MM.1S (cell line): Measurements from ENCODE around the gene DDAH1.

ENCODE experiments used
- DNase-seq: peaks from one replicate; pipeline ENCODE4 v3.0.0-alpha.2; 2015
- H2AFZ ChIP-seq: fragments of 300-600 bp; sonication (generic); 2 replicates; pipeline ENCODE4 v1.6.0; 2016; ENCODE audit warnings: antibody characterized with exemption, low read length
- H3F3A ChIP-seq: fragments of 300-600 bp; sonication (generic); 2 replicates; pipeline ENCODE4 v1.6.1; 2016; ENCODE audit warnings: mild to moderate bottlenecking, antibody characterized with exemption, low read length, moderate library complexity, mixed read lengths; ENCODE audit not compliant: insufficient read depth
- H3K27ac ChIP-seq: fragments of 300-600 bp; sonication (generic); 2 replicates; pipeline ENCODE4 v1.5.1; 2016; ENCODE audit warnings: mild to moderate bottlenecking, low read length
- H3K27me3 ChIP-seq: fragments of 300-600 bp; sonication (generic); replicated peaks from 2 replicates; pipeline ENCODE4 v1.6.0; 2016; ENCODE audit warnings: low read length; ENCODE audit not compliant: insufficient read depth
- H3K36me3 ChIP-seq: fragments of 300-600 bp; sonication (generic); replicated peaks from 2 replicates; pipeline ENCODE4 v1.6.1; 2016; ENCODE audit warnings: mild to moderate bottlenecking, low read length, mixed read lengths; ENCODE audit not compliant: insufficient read depth
- H3K4me1 ChIP-seq: fragments of 300-600 bp; sonication (generic); 2 replicates; pipeline ENCODE4 v1.6.1; 2016; ENCODE audit warnings: low read length, mixed read lengths
- H3K4me2 ChIP-seq: fragments of 300-600 bp; sonication (generic); 2 replicates; pipeline ENCODE4 v1.6.0; 2016; ENCODE audit warnings: low read depth, low read length
- H3K4me3 ChIP-seq: fragments of 300-600 bp; sonication (generic); 2 replicates; pipeline ENCODE4 v1.5.1; 2016; ENCODE audit warnings: low read length, mixed read lengths
- H3K79me2 ChIP-seq: fragments of 300-600 bp; sonication (generic); 2 replicates; pipeline ENCODE4 v1.6.1; 2016; ENCODE audit warnings: mixed run types, low read length, mixed read lengths
- H3K9ac ChIP-seq: fragments of 300-600 bp; sonication (generic); 2 replicates; pipeline ENCODE4 v1.6.1; 2016; ENCODE audit warnings: low read length, mixed read lengths
- H3K9me2 ChIP-seq: fragments of 300-600 bp; sonication (generic); replicated peaks from 2 replicates; pipeline ENCODE4 v1.6.1; 2016; ENCODE audit warnings: mild to moderate bottlenecking, low read length, mixed read lengths; ENCODE audit not compliant: insufficient read depth
- H3K9me3 ChIP-seq: fragments of 300-600 bp; sonication (generic); replicated peaks from 2 replicates; pipeline ENCODE4 v1.6.1; 2016; ENCODE audit warnings: mild to moderate bottlenecking, low read length, mixed read lengths; ENCODE audit not compliant: insufficient read depth
- H4K20me1 ChIP-seq: fragments of 300-600 bp; sonication (generic); 2 replicates; pipeline ENCODE4 v1.6.1; 2016; ENCODE audit warnings: mild to moderate bottlenecking, low read length, moderate library complexity, mixed read lengths; ENCODE audit not compliant: insufficient read depth
- CTCF ChIP-seq: fragments of 300-600 bp; sonication (generic); IDR thresholded peaks from 2 replicates; pipeline ENCODE4 v1.5.1; 2016; ENCODE audit warnings: antibody characterized with exemption, low read length, mixed read lengths
- EZH2 ChIP-seq: fragments of 300-600 bp; sonication (generic); optimal IDR thresholded peaks from 2 replicates; pipeline ENCODE3; 2017; ENCODE audit warnings: low read depth, mild to moderate bottlenecking, antibody characterized with exemption, low read length, mixed read lengths
- EZH2phosphoT487 ChIP-seq: fragments of 300-600 bp; sonication (generic); IDR thresholded peaks from 2 replicates; pipeline ENCODE4 v1.6.1; 2018; ENCODE audit warnings: antibody characterized with exemption, low read length

Gene DDAH1

GRCh38 chr1:85394130-85394529 is 70.8 kb downstream of the DDAH1 start:
- DNase-seq, result no peak
- no peaks in the 10 kb centered on the region for H3K4me1 ChIP-seq
- no peaks in the 10 kb centered on the region for H3F3A ChIP-seq
- no peak overlapping the region for H3K4me2 ChIP-seq
- no peaks in the 10 kb centered on the region for H3K79me2 ChIP-seq
- H3K9ac ChIP-seq, result no peak overlapping the region
- H3K27me3 ChIP-seq, result no peaks in the 10 kb centered on the region
- no peaks in the 10 kb centered on the region for H3K36me3 ChIP-seq
- TF ChIP-seq EZH2 (no peak), CTCF (no peak), EZH2phosphoT487 (no peak)
- no peak overlapping the region for H3K4me3 ChIP-seq
- no peaks in the 10 kb centered on the region for H4K20me1 ChIP-seq
- no peak overlapping the region for H2AFZ ChIP-seq
- H3K9me2 ChIP-seq, result no peaks in the 10 kb centered on the region
- no peak overlapping the region for H3K27ac ChIP-seq
- H3K9me3 ChIP-seq, result no peaks in the 10 kb centered on the region

DNA sequence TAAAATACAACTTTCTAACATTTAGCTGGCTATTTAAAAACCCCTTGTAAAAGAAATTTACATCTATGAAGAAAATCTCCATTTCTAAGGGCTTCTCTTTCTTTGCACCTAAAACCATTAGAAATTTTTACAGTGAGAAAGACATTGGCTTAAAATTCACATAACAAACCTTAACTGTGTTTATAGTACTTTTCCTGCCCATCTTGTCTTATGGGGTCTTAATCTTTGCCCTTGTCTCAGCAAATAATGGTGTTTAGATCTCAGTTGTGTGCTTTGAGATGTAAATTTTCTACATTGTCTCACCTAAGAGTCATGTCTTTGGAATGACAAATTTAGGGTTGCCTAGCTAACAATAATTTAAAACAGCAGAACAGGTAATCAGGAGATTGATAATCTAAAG is 71.5 kb downstream of the DDAH1 start:
- H3K9ac ChIP-seq, result no peak overlapping the region

DNA sequence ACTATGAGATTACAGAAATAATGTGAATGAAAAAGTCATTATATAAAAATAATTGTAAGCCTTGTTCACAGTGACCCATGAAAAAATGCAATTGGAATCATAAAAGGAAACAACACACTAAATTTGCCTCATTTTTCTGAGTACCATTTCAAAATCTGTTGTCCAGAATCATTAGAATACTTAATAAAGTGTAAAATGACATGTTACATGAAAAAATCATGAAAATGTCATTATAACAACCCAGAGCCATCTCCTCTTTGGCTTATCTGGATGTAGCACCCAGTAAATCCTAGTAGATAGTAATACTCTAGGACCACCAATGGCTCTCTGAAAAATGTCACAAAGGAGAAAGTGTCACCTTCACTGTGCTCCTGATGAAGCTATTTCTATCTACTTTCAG is 76.5 kb downstream of the DDAH1 start:
- Histone ChIP-seq H3K4me3 (no peak overlapping the region), H3K27ac (no peak overlapping the region), H3K9me2 (no peaks in the 10 kb centered on the region), H4K20me1 (no peaks in the 10 kb centered on the region), H3K4me1 (no peaks in the 10 kb centered on the region), H3K9ac (no peak overlapping the region), H3K4me2 (no peak overlapping the region), H3K27me3 (no peaks in the 10 kb centered on the region), H3K79me2 (no peaks in the 10 kb centered on the region), H3K36me3 (no peaks in the 10 kb centered on the region), H3F3A (no peaks in the 10 kb centered on the region), H3K9me3 (no peaks in the 10 kb centered on the region), H2AFZ (no peak overlapping the region)
- no peak for TF ChIP-seq CTCF
- no peak for TF ChIP-seq EZH2phosphoT487
- no peak for TF ChIP-seq EZH2
- DNase-seq, result no peak

More for the DNA sequence above, 71.5 kb downstream of the DDAH1 start:
- no peaks in the 10 kb centered on the region for H3F3A ChIP-seq
- no peak overlapping the region for H3K27ac ChIP-seq
- no peaks in the 10 kb centered on the region for H4K20me1 ChIP-seq
- no peaks in the 10 kb centered on the region for H3K27me3 ChIP-seq
- no peak for DNase-seq
- no peak overlapping the region for H3K4me3 ChIP-seq
- no peak overlapping the region for H3K4me2 ChIP-seq
- no peak for TF ChIP-seq CTCF
- no peak for TF ChIP-seq EZH2phosphoT487
- no peak for TF ChIP-seq EZH2
- no peak overlapping the region for H2AFZ ChIP-seq
- H3K9me3 ChIP-seq, result no peaks in the 10 kb centered on the region
- no peaks in the 10 kb centered on the region for H3K36me3 ChIP-seq
- no peaks in the 10 kb centered on the region for H3K79me2 ChIP-seq
- no peaks in the 10 kb centered on the region for H3K9me2 ChIP-seq
- H3K4me1 ChIP-seq, result no peaks in the 10 kb centered on the region

- H3K4me2 ChIP-seq, result no peak overlapping the region
- no peaks in the 10 kb centered on the region for H3K4me1 ChIP-seq
- H2AFZ ChIP-seq, result no peak overlapping the region
- no peak overlapping the region for H3K9ac ChIP-seq
- H3K36me3 ChIP-seq, result no peaks in the 10 kb centered on the region
- H3K27me3 ChIP-seq, result no peaks in the 10 kb centered on the region
- H3K79me2 ChIP-seq, result no peaks in the 10 kb centered on the region
- no peak for DNase-seq
- H3K9me2 ChIP-seq, result no peaks in the 10 kb centered on the region
- no peak overlapping the region for H3K4me3 ChIP-seq
- no peaks in the 10 kb centered on the region for H4K20me1 ChIP-seq
- no peaks in the 10 kb centered on the region for H3K9me3 ChIP-seq
- H3F3A ChIP-seq, result no peaks in the 10 kb centered on the region
- H3K27ac ChIP-seq, result no peak overlapping the region
- TF ChIP-seq CTCF, result no peak
- no peak for TF ChIP-seq EZH2
- no peak for TF ChIP-seq EZH2phosphoT487
Measured at GRCh38 chr1:85387781-85388180, 77.2 kb downstream of the DDAH1 start.
